GM19324 (cell line): Measurements from ENCODE around the gene WDR45B.
A peak's percentile ranks its signal among the peaks of the same experiment; 100 is the strongest.
"Not testable (repeated sequence)": the region's sequence is repeated elsewhere in the genome, so short reads cannot be mapped to it uniquely, and the experiment has no call there.

Experiments
- ATAC-seq: cut with Tn5 transposase; IDR thresholded peaks from one replicate; pipeline ENCODE4 v1.9.1; 2021; ENCODE audit warnings: mild to moderate bottlenecking, moderate library complexity; ENCODE audit not compliant: unreplicated experiment, low FRiP score

The WDR45B gene

GRCh38 chr17:82658796-82659452 lies 10.7 kb upstream of the WDR45B start:
- no peak for ATAC-seq

- no peak for ATAC-seq
These were observed 10.1 kb upstream of the WDR45B start for GRCh38 chr17:82658331-82658730.

- ATAC-seq, result no peak
These were observed 9.7 kb upstream of the WDR45B start for GRCh38 chr17:82657926-82658325.

GRCh38 chr17:82656266-82656665 lies 8.0 kb upstream of the WDR45B start:
- ATAC-seq, result no peak

GRCh38 chr17:82655523-82655922 lies 7.3 kb upstream of the WDR45B start:
- no peak for ATAC-seq

GRCh38 chr17:82655038-82655479 lies 6.8 kb upstream of the WDR45B start:
- ATAC-seq, result no peak

- ATAC-seq, result not testable (repeated sequence)
These were observed 6.4 kb upstream of the WDR45B start for GRCh38 chr17:82654611-82655010.

GRCh38 chr17:82653651-82654528 lies 5.6 kb upstream of the WDR45B start:
- no peak for ATAC-seq

GRCh38 chr17:82650723-82651122 lies 2.5 kb upstream of the WDR45B start:
- no peak for ATAC-seq

GRCh38 chr17:82649501-82650261 lies 1.4 kb upstream of the WDR45B start:
- ATAC-seq, result no peak

- no peak for ATAC-seq
These were observed 593 bp upstream of the WDR45B start for GRCh38 chr17:82648742-82649331.

- peak; percentile 35 for ATAC-seq
These were observed 565 bp downstream of the WDR45B start for GRCh38 chr17:82647593-82648164.

GRCh38 chr17:82645516-82645915 lies 2.7 kb downstream of the WDR45B start:
- no peak for ATAC-seq

GRCh38 chr17:82644148-82644547 lies 4.1 kb downstream of the WDR45B start:
- no peak for ATAC-seq

GRCh38 chr17:82642022-82642421 lies 6.2 kb downstream of the WDR45B start:
- ATAC-seq, result no peak

- ATAC-seq, result no peak
These were observed 8.2 kb downstream of the WDR45B start for GRCh38 chr17:82640036-82640435.

GRCh38 chr17:82639628-82640027 lies 8.6 kb downstream of the WDR45B start:
- no peak for ATAC-seq

- ATAC-seq, result no peak
These were observed 10.0 kb downstream of the WDR45B start for GRCh38 chr17:82638183-82638773.

- ATAC-seq, result no peak
These were observed 11.3 kb downstream of the WDR45B start for GRCh38 chr17:82636626-82637598.
